HCT116 (cell line): ENCODE data around the gene APBB2. TPM values are rescaled to one million over a fixed set of nuclear protein-coding genes. Genes with fewer than 3 reads are reported as not detected.

ENCODE experiments used
- ATAC-seq: fragments of 200-7000 bp; cut with Tn5 transposase; 2 replicates; pipeline ENCODE4 v1.9.1; 2020; ENCODE audit warnings: mild to moderate bottlenecking, moderate library complexity
- BruUV-seq: library from RNA; stranded (reverse); fragments of 400-500 nt; replicated peaks from 2 replicates; lab custom pipeline; 2021; lab: Mats Ljungman, UMichigan
- CTCF ChIA-PET: fragments of 300-600 bp; sonication (Branson Sonifier 250); formaldehyde crosslinking; loops from one replicate; lab custom pipeline; 2021; ENCODE audit warnings: antibody characterized with exemption; lab: Charles Lee
- POLR2A ChIA-PET: fragments of 300-600, 350-600 bp; sonication (Branson Sonifier 250); formaldehyde crosslinking; loops from one replicate; lab custom pipeline; 2021; ENCODE audit warnings: antibody characterized with exemption; lab: Charles Lee
- RAD21 ChIA-PET, 2 experiments: fragments of 300-600 bp; sonication (Branson Sonifier 250); formaldehyde crosslinking; loops; one replicate each; lab custom pipeline; 2023; ENCODE audit warnings: low total read pairs in 2 of 2; ENCODE audit not compliant: uncharacterized antibody in 2 of 2, unreplicated experiment in 2 of 2, low non-redundant PET in 1 of 2; lab: Charles Lee
- DNase-seq: peaks from one replicate; pipeline ENCODE4 v3.0.0-alpha.2; 2010; ENCODE audit warnings: low read depth, low spot score
- H2AFZ ChIP-seq: fragments of 200-600 bp; shearing (Covaris generic), sonication (generic); 2 replicates; pipeline ENCODE4 v1.6.1; 2017; ENCODE audit warnings: low read depth, mixed run types, mixed read lengths, antibody characterized with exemption, low read length; ENCODE audit not compliant: poor library complexity, severe bottlenecking
- H3K27ac ChIP-seq: 2 replicates; pipeline ENCODE4 v1.5.1; 2012; ENCODE audit warnings: low read depth, low read length
- H3K27me3 ChIP-seq: fragments of 200-600 bp; sonication (generic); 2 replicates; pipeline ENCODE4 v1.6.1; 2016; ENCODE audit warnings: mixed run types, low read length, mixed read lengths; ENCODE audit not compliant: insufficient read depth
- H3K36me3 ChIP-seq, 2 experiments: fragments of 200-500 bp in 1 of 2; fragments of 200-600 bp in 1 of 2; sonication (Bioruptor generic) in 1 of 2; sonication (generic) in 1 of 2; 2 replicates each; pipeline versions ENCODE4 v1.5.1 to v1.6.1; 2014 to 2016; ENCODE audit warnings: low read length in 2 of 2, inconsistent platforms in 1 of 2, mixed read lengths in 1 of 2, mixed run types in 1 of 2; ENCODE audit not compliant: insufficient read depth in 2 of 2, control insufficient read depth in 1 of 2
- H3K4me1 ChIP-seq, 2 experiments: fragments of 200-600 bp in 1 of 2; sonication (generic) in 1 of 2; 2 replicates each; pipeline versions ENCODE4 v1.5.1 to v1.6.1; 2012 to 2017; ENCODE audit warnings: low read length in 2 of 2, inconsistent platforms in 1 of 2, mild to moderate bottlenecking in 1 of 2, mixed read lengths in 1 of 2, mixed run types in 1 of 2, moderate library complexity in 1 of 2; ENCODE audit not compliant: insufficient read depth in 2 of 2, control insufficient read depth in 1 of 2
- H3K4me2 ChIP-seq: fragments of 200-600 bp; sonication (generic); 2 replicates; pipeline ENCODE4 v1.6.1; 2017; ENCODE audit warnings: mixed run types, low read length, mixed read lengths
- H3K4me3 ChIP-seq, 2 experiments: fragments of 200-600 bp in 1 of 2; sonication (generic) in 1 of 2; replicated peaks in 1 of 2; 2 replicates each; pipeline ENCODE4 v1.5.1; 2011 to 2016; ENCODE audit warnings: low read length in 2 of 2, control low read depth in 1 of 2, low read depth in 1 of 2, mild to moderate bottlenecking in 1 of 2, mixed read lengths in 1 of 2, mixed run types in 1 of 2
- H3K79me2 ChIP-seq: fragments of 200-600 bp; sonication (generic); 2 replicates; pipeline ENCODE4 v1.6.1; 2017; ENCODE audit warnings: mild to moderate bottlenecking, mixed run types, low read length, moderate library complexity, mixed read lengths; ENCODE audit not compliant: insufficient read depth
- H3K9ac ChIP-seq: fragments of 200-600 bp; sonication (generic); 2 replicates; pipeline ENCODE4 v1.6.1; 2016; ENCODE audit warnings: low read length, mixed read lengths
- H3K9me2 ChIP-seq: fragments of 200-600 bp; sonication (generic), shearing (Covaris generic); 2 replicates; pipeline ENCODE4 v1.6.1; 2017; ENCODE audit warnings: mixed run types, mild to moderate bottlenecking, moderate library complexity; ENCODE audit not compliant: insufficient read depth
- H3K9me3 ChIP-seq, 2 experiments: fragments of 200-500 bp in 1 of 2; fragments of 200-600 bp in 1 of 2; sonication (Bioruptor generic) in 1 of 2; sonication (generic) in 1 of 2; 2 replicates each; pipeline ENCODE4 v1.6.1; 2014 to 2017; ENCODE audit warnings: low read length in 2 of 2, mixed read lengths in 2 of 2, inconsistent platforms in 1 of 2, low read depth in 1 of 2, mild to moderate bottlenecking in 1 of 2, mixed run types in 1 of 2, moderate library complexity in 1 of 2; ENCODE audit not compliant: control insufficient read depth in 1 of 2, insufficient read depth in 1 of 2
- H4K20me1 ChIP-seq: fragments of 200-600 bp; sonication (generic), shearing (Covaris generic); 2 replicates; pipeline ENCODE4 v1.6.1; 2017; ENCODE audit warnings: mixed run types, mild to moderate bottlenecking, moderate library complexity; ENCODE audit not compliant: insufficient read depth
- CEBPB ChIP-seq: IDR thresholded peaks from 2 replicates; pipeline ENCODE4 v1.6.1; 2012; ENCODE audit warnings: low read depth
- ELF1 ChIP-seq: IDR thresholded peaks from 2 replicates; pipeline ENCODE4 v1.6.1; 2012; ENCODE audit warnings: low read depth, borderline replicate concordance
- EZH2 ChIP-seq: fragments of 200-600 bp; sonication (generic); IDR thresholded peaks from 2 replicates; pipeline ENCODE4 v1.6.1; 2017; ENCODE audit warnings: antibody characterized with exemption, mixed run types
- EZH2phosphoT487 ChIP-seq: fragments of 200-600 bp; IDR thresholded peaks from 2 replicates; pipeline ENCODE4 v1.6.1; 2018; ENCODE audit warnings: antibody characterized with exemption, borderline replicate concordance
- FOSL1 ChIP-seq: IDR thresholded peaks from 2 replicates; pipeline ENCODE4 v1.6.1; 2012; ENCODE audit warnings: low read depth
- JUND ChIP-seq: IDR thresholded peaks from 2 replicates; pipeline ENCODE4 v1.6.1; 2012
- POLR2A ChIP-seq: IDR thresholded peaks from 2 replicates; pipeline ENCODE4 v1.7.0; 2011; ENCODE audit warnings: borderline replicate concordance; ENCODE audit not compliant: insufficient read depth, insufficient read length; ENCODE audit errors: extremely low read depth
- POLR2AphosphoS5 ChIP-seq: IDR thresholded peaks from 2 replicates; pipeline ENCODE4 v1.6.1; 2011; ENCODE audit warnings: mild to moderate bottlenecking, low read depth, low read length, moderate library complexity
- RAD21 ChIP-seq: IDR thresholded peaks from 2 replicates; pipeline ENCODE4 v1.6.1; 2012; ENCODE audit warnings: low read depth, mild to moderate bottlenecking
- SP1 ChIP-seq: IDR thresholded peaks from 2 replicates; pipeline ENCODE4 v1.6.1; 2012; ENCODE audit warnings: low read depth
- SRF ChIP-seq: IDR thresholded peaks from 2 replicates; pipeline ENCODE4 v1.6.1; 2012; ENCODE audit warnings: low read depth
- TCF7L2 ChIP-seq: IDR thresholded peaks from 2 replicates; pipeline ENCODE4 v1.7.0; 2011; ENCODE audit warnings: borderline replicate concordance, inconsistent platforms; ENCODE audit not compliant: insufficient read depth, insufficient read length; ENCODE audit errors: extremely low read depth
- YY1 ChIP-seq: IDR thresholded peaks from 2 replicates; pipeline ENCODE4 v1.6.1; 2011; ENCODE audit warnings: low read length, low read depth, moderate library complexity, mild to moderate bottlenecking; ENCODE audit not compliant: insufficient replicate concordance; ENCODE audit errors: extremely low read depth
- ZFX ChIP-seq: fragments of 450-650 bp; IDR thresholded peaks from 2 replicates; pipeline ENCODE4 v1.6.1; 2017
- ZNF274 ChIP-seq: fragments of 200-500 bp; sonication (Bioruptor generic); IDR thresholded peaks from 2 replicates; pipeline ENCODE4 v1.6.1; 2014; ENCODE audit warnings: mild to moderate bottlenecking, low read depth, low read length, inconsistent platforms
- intact Hi-C: fragments of 100-400 bp; cut with micrococcal nuclease; formaldehyde crosslinking; loops from 2 replicates; pipeline ENCODE4 v1.10.0; 2022
- total RNA-seq: library from RNA; stranded (reverse); gene quantifications from one replicate; pipeline ENCODE4 v1.2.1, GENCODE V29; 2021; ENCODE audit not compliant: unreplicated experiment
- TF ChIP-seq, protein P1 (sequence below), 3 experiments: fragments of 200-600 bp in 1 of 3; sonication (generic) in 1 of 3; IDR thresholded peaks in 2 of 3; conservative IDR thresholded peaks in 1 of 3; 2 replicates each; pipeline ENCODE4 v1.5.1; 2012 to 2017; ENCODE audit warnings: low read depth in 2 of 3, low read length in 2 of 3, antibody characterized with exemption in 1 of 3, borderline replicate concordance in 1 of 3, control low read depth in 1 of 3, mild to moderate bottlenecking in 1 of 3, mixed read lengths in 1 of 3, mixed run types in 1 of 3, moderate library complexity in 1 of 3; ENCODE audit not compliant: insufficient read depth in 1 of 3
- TF ChIP-seq, protein P2 (sequence below): IDR thresholded peaks from 2 replicates; pipeline ENCODE4 v1.6.1; 2011; ENCODE audit warnings: mild to moderate bottlenecking, low read length, moderate library complexity; ENCODE audit not compliant: insufficient replicate concordance; ENCODE audit errors: extremely low read depth
- TF ChIP-seq, protein P3 (sequence below): IDR thresholded peaks from 2 replicates; pipeline ENCODE4 v1.6.1; 2012; ENCODE audit warnings: low read depth
- TF ChIP-seq, protein P4 (sequence below): IDR thresholded peaks from 2 replicates; pipeline ENCODE4 v1.6.1; 2012
- TF ChIP-seq, protein P5 (sequence below): IDR thresholded peaks from 2 replicates; pipeline ENCODE4 v1.6.1; 2012

The APBB2 gene
- total RNA-seq, 1 experiment from 2014 or later: 72.5 TPM

DNA sequence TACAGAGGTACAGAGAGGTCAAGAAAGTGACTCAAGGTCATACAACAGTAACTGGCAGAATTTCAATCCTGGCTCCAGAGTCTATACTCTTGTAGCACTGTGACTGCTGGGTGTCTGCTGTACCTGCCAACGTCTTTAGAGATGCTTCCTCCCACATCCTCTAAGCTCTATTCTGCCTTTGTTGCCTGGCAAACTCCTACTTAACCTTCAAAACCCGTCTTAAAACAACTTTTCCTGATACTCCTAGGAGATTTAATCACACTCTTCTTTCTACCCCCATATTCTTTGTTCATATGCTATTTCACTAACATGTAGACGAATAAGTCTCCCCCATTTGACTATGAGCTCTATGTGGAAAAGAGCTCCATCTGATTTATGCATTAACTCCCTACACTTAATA is 16.8 kb downstream of the APBB2 start:
- Histone ChIP-seq H3K9ac (no peak overlapping the region), H3K9me3 (no peaks in the 10 kb centered on the region), H3K4me2 (no peak overlapping the region), H3K27ac (no peak overlapping the region), H4K20me1 (peaks cover 24% of the 10 kb centered on the region; the same call in 1 of the 2 replicates), H3K27me3 (no peaks in the 10 kb centered on the region), H3K4me3 (no peak overlapping the region), H3K9me2 (no peaks in the 10 kb centered on the region), H3K36me3 (no peaks in the 10 kb centered on the region), H3K79me2 (peaks cover 100% of the 10 kb centered on the region), H2AFZ (no peak overlapping the region), H3K4me1 (peaks cover 0 to 9% of the 10 kb centered on the region in 2 experiments; a peak in 1 of 4 replicates)
- DNase-seq (no peak), ATAC-seq (no peak)
- no peak for TF ChIP-seq EZH2phosphoT487
- no peak for TF ChIP-seq POLR2AphosphoS5
- no peak for TF ChIP-seq FOSL1
- TF ChIP-seq CEBPB: no peak
- TF ChIP-seq EZH2: no peak
- no peak for TF ChIP-seq RAD21
- TF ChIP-seq JUND: no peak
- TF ChIP-seq, protein P1, sequence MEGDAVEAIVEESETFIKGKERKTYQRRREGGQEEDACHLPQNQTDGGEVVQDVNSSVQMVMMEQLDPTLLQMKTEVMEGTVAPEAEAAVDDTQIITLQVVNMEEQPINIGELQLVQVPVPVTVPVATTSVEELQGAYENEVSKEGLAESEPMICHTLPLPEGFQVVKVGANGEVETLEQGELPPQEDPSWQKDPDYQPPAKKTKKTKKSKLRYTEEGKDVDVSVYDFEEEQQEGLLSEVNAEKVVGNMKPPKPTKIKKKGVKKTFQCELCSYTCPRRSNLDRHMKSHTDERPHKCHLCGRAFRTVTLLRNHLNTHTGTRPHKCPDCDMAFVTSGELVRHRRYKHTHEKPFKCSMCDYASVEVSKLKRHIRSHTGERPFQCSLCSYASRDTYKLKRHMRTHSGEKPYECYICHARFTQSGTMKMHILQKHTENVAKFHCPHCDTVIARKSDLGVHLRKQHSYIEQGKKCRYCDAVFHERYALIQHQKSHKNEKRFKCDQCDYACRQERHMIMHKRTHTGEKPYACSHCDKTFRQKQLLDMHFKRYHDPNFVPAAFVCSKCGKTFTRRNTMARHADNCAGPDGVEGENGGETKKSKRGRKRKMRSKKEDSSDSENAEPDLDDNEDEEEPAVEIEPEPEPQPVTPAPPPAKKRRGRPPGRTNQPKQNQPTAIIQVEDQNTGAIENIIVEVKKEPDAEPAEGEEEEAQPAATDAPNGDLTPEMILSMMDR (IDR thresholded peaks at IDR 0.05 in 2 of 3, conservative IDR thresholded peaks at IDR 0.05 in 1 of 3; ENCODE audit: borderline replicate concordance in 1 of 3, insufficient read depth in 1 of 3, low read depth in 2 of 3, low read length in 2 of 3): no peak
- TF ChIP-seq, protein P2, sequence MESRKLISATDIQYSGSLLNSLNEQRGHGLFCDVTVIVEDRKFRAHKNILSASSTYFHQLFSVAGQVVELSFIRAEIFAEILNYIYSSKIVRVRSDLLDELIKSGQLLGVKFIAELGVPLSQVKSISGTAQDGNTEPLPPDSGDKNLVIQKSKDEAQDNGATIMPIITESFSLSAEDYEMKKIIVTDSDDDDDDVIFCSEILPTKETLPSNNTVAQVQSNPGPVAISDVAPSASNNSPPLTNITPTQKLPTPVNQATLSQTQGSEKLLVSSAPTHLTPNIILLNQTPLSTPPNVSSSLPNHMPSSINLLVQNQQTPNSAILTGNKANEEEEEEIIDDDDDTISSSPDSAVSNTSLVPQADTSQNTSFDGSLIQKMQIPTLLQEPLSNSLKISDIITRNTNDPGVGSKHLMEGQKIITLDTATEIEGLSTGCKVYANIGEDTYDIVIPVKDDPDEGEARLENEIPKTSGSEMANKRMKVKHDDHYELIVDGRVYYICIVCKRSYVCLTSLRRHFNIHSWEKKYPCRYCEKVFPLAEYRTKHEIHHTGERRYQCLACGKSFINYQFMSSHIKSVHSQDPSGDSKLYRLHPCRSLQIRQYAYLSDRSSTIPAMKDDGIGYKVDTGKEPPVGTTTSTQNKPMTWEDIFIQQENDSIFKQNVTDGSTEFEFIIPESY: no peak
- no peak for TF ChIP-seq SP1
- no peak for TF ChIP-seq POLR2A
- TF ChIP-seq SRF: no peak
- TF ChIP-seq TCF7L2: no peak
- TF ChIP-seq ZFX: no peak
- no peak for TF ChIP-seq ELF1
- TF ChIP-seq, protein P3, sequence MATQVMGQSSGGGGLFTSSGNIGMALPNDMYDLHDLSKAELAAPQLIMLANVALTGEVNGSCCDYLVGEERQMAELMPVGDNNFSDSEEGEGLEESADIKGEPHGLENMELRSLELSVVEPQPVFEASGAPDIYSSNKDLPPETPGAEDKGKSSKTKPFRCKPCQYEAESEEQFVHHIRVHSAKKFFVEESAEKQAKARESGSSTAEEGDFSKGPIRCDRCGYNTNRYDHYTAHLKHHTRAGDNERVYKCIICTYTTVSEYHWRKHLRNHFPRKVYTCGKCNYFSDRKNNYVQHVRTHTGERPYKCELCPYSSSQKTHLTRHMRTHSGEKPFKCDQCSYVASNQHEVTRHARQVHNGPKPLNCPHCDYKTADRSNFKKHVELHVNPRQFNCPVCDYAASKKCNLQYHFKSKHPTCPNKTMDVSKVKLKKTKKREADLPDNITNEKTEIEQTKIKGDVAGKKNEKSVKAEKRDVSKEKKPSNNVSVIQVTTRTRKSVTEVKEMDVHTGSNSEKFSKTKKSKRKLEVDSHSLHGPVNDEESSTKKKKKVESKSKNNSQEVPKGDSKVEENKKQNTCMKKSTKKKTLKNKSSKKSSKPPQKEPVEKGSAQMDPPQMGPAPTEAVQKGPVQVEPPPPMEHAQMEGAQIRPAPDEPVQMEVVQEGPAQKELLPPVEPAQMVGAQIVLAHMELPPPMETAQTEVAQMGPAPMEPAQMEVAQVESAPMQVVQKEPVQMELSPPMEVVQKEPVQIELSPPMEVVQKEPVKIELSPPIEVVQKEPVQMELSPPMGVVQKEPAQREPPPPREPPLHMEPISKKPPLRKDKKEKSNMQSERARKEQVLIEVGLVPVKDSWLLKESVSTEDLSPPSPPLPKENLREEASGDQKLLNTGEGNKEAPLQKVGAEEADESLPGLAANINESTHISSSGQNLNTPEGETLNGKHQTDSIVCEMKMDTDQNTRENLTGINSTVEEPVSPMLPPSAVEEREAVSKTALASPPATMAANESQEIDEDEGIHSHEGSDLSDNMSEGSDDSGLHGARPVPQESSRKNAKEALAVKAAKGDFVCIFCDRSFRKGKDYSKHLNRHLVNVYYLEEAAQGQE: no peak
- TF ChIP-seq, protein P4, sequence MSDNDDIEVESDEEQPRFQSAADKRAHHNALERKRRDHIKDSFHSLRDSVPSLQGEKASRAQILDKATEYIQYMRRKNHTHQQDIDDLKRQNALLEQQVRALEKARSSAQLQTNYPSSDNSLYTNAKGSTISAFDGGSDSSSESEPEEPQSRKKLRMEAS: no peak
- TF ChIP-seq YY1: no peak
- TF ChIP-seq ZNF274: no peak
- TF ChIP-seq, protein P5, sequence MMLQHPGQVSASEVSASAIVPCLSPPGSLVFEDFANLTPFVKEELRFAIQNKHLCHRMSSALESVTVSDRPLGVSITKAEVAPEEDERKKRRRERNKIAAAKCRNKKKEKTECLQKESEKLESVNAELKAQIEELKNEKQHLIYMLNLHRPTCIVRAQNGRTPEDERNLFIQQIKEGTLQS: no peak
- CTCF ChIA-PET: no interaction called here
- intact Hi-C loops: no loop called here
- POLR2A ChIA-PET: no interaction called here
- BruUV-seq: no TSS peak
- RAD21 ChIA-PET: no interaction called here
